OCI-LY7 (cell line): ENCODE data around the gene TK1. TPM values are rescaled to one million over a fixed set of nuclear protein-coding genes. Genes with fewer than 3 reads are reported as not detected.
A peak's percentile ranks its signal among the peaks of the same experiment; 100 is the strongest.

Source experiments
- BruUV-seq: library from RNA; stranded (reverse); fragments of 400-500 nt; replicated peaks from 2 replicates; lab custom pipeline; 2021; lab: Mats Ljungman, UMichigan
- CTCF ChIA-PET: fragments of 300-600 bp; sonication (Branson Sonifier 250); formaldehyde crosslinking; loops from one replicate; lab custom pipeline; 2022; ENCODE audit warnings: antibody characterized with exemption; ENCODE audit not compliant: unreplicated experiment; lab: Charles Lee
- POLR2A ChIA-PET: fragments of 300-600 bp; sonication (Branson Sonifier 250); formaldehyde crosslinking; loops from one replicate; lab custom pipeline; 2022; ENCODE audit warnings: antibody characterized with exemption; lab: Charles Lee
- DNase-seq: peaks from one replicate; pipeline ENCODE4 v3.0.0-alpha.2; 2015; ENCODE audit warnings: low spot score
- H2AFZ ChIP-seq: fragments of 200-600 bp; sonication (generic), shearing (Covaris generic); 2 replicates; pipeline ENCODE4 v1.6.1; 2014; ENCODE audit warnings: mild to moderate bottlenecking, antibody characterized with exemption, low read length, moderate library complexity
- H3K27ac ChIP-seq: fragments of 200-600 bp; sonication (generic); 2 replicates; pipeline ENCODE4 v1.5.1; 2014; ENCODE audit warnings: mixed run types, low read depth, mild to moderate bottlenecking, moderate library complexity, low read length, inconsistent platforms; ENCODE audit not compliant: poor library complexity, severe bottlenecking
- H3K36me3 ChIP-seq: fragments of 200-600 bp; sonication (generic); 2 replicates; pipeline ENCODE4 v1.6.1; 2014; ENCODE audit warnings: mild to moderate bottlenecking, antibody characterized with exemption, low read length, moderate library complexity, mixed read lengths; ENCODE audit not compliant: insufficient read depth
- H3K4me1 ChIP-seq: fragments of 200-600 bp; sonication (generic); 2 replicates; pipeline ENCODE4 v1.5.1; 2014; ENCODE audit warnings: mild to moderate bottlenecking, low read length; ENCODE audit not compliant: insufficient read depth, poor library complexity, severe bottlenecking
- H3K4me2 ChIP-seq: fragments of 200-600 bp; sonication (generic); 2 replicates; pipeline ENCODE4 v1.6.1; 2014; ENCODE audit warnings: mild to moderate bottlenecking, low read length
- H3K4me3 ChIP-seq: fragments of 200-600 bp; sonication (generic); 2 replicates; pipeline ENCODE4 v1.5.1; 2014; ENCODE audit warnings: mild to moderate bottlenecking, low read depth, low read length; ENCODE audit not compliant: poor library complexity, severe bottlenecking
- H3K79me2 ChIP-seq: fragments of 200-600 bp; sonication (generic); 2 replicates; pipeline ENCODE4 v1.6.1; 2016; ENCODE audit warnings: low read depth, mild to moderate bottlenecking, low read length, moderate library complexity, mixed read lengths; ENCODE audit not compliant: insufficient read depth
- H3K9me2 ChIP-seq: fragments of 200-600 bp; sonication (generic); 2 replicates; pipeline ENCODE4 v1.6.1; 2016; ENCODE audit warnings: mild to moderate bottlenecking, low read length, mixed read lengths; ENCODE audit not compliant: insufficient read depth
- H3K9me3 ChIP-seq: fragments of 200-600 bp; sonication (generic); 2 replicates; pipeline ENCODE4 v1.6.1; 2014; ENCODE audit warnings: mild to moderate bottlenecking, mixed run types, low read length, mixed read lengths
- H4K20me1 ChIP-seq: fragments of 200-600 bp; sonication (generic); 2 replicates; pipeline ENCODE4 v1.6.1; 2014; ENCODE audit warnings: mild to moderate bottlenecking, antibody characterized with exemption, low read length, moderate library complexity, mixed read lengths; ENCODE audit not compliant: insufficient read depth
- CTCF ChIP-seq: fragments of 200-600 bp; sonication (generic); conservative IDR thresholded peaks from 2 replicates; pipeline ENCODE4 v1.5.1; 2014; ENCODE audit warnings: mild to moderate bottlenecking, antibody characterized with exemption, low read length, moderate library complexity, mixed read lengths
- EZH2phosphoT487 ChIP-seq: fragments of 200-600 bp; sonication (generic); IDR thresholded peaks from 2 replicates; pipeline ENCODE4 v1.6.1; 2018; ENCODE audit warnings: low read depth, borderline replicate concordance, mild to moderate bottlenecking, mixed run types, antibody characterized with exemption, low read length, moderate library complexity, mixed read lengths
- intact Hi-C: fragments of 100-400 bp; cut with micrococcal nuclease; formaldehyde crosslinking; loops from one replicate; pipeline ENCODE4 v1.10.0; 2022; ENCODE audit not compliant: unreplicated experiment
- total RNA-seq, 2 experiments: library from RNA; depleted of rRNA in 1 of 2; stranded (reverse); fragments of >200 nt in 1 of 2; shearing (Covaris generic) in 1 of 2; gene quantifications; 2 replicates each; pipeline ENCODE4 v1.2.3, GENCODE V29; 2014 to 2022

Gene TK1
- total RNA-seq, 2 experiments from 2014 or later = 108 to 149 TPM

GRCh38 chr17:78130090-78130436 is 56.8 kb downstream of the TK1 start:
- Histone ChIP-seq H3K4me1 (peaks cover 81% of the 10 kb centered on the region), H2AFZ (no peak overlapping the region), H3K9me3 (no peaks in the 10 kb centered on the region), H3K27ac (peak overlapping the region; percentile 91), H3K9me2 (no peaks in the 10 kb centered on the region), H4K20me1 (0 out of 2 replicates have a peak, but pooled peaks cover 4% of the 10 kb centered on the region), H3K4me3 (peak overlapping the region; percentile 81), H3K79me2 (peaks cover 15% of the 10 kb centered on the region; the same call in 1 of the 2 replicates), H3K36me3 (peaks cover 24% of the 10 kb centered on the region), H3K4me2 (peak overlapping the region; percentile 96)
- ChIA-PET CTCF (interaction anchor here (1.0 to 1.1 kb wide), 2 partner anchors 22 to 57 kb away, joined by 4 to 5 read pairs; partner anchors contain the start of genes AFMID and TK1), POLR2A (interaction anchor here (1.0 to 1.7 kb wide), 8 partner anchors 10 to 172 kb away, joined by 3 to 5 read pairs (median 4); partner anchors contain the start of gene TNRC6C)
- intact Hi-C loops = loop anchor here (5.0 kb wide), 2 partner anchors 122 to 1643 kb away; no protein-coding TSS in a partner anchor
- TF ChIP-seq CTCF (no peak), EZH2phosphoT487 (no peak)
- peak; percentile 40 for DNase-seq
- no TSS peak for BruUV-seq

GRCh38 chr17:78129351-78130089 is 57.3 kb downstream of the TK1 start:
- ChIA-PET CTCF (no interaction called here), POLR2A (interaction anchor here (1.3 to 1.7 kb wide), 3 partner anchors 15 to 171 kb away, joined by 4 to 5 read pairs (median 5); partner anchors contain the start of gene TNRC6C)
- Histone ChIP-seq H3K4me1 (peaks cover 85% of the 10 kb centered on the region), H3K4me2 (peak overlapping the region; percentile 96), H3K27ac (peak overlapping the region; percentile 91), H3K9me2 (no peaks in the 10 kb centered on the region), H4K20me1 (0 out of 2 replicates have a peak, but pooled peaks cover 4% of the 10 kb centered on the region), H3K36me3 (peaks cover 18% of the 10 kb centered on the region), H2AFZ (peak overlapping the region; percentile 60; the same call in 1 of the 2 replicates), H3K4me3 (peak overlapping the region; percentile 81), H3K9me3 (no peaks in the 10 kb centered on the region), H3K79me2 (peaks cover 15% of the 10 kb centered on the region; the same call in 1 of the 2 replicates)
- TF ChIP-seq CTCF (no peak), EZH2phosphoT487 (no peak)
- peak; percentile 57 for DNase-seq
- BruUV-seq = no TSS peak
- intact Hi-C loops = loop anchor here (5.0 kb wide), 3 partner anchors 123 to 1642 kb away; no protein-coding TSS in a partner anchor
